BJ (cell line): Measurements from ENCODE around the gene VSNL1. TPM values are rescaled to one million over a fixed set of nuclear protein-coding genes. Genes with fewer than 3 reads are reported as not detected.

ENCODE experiments used
- CTCF ChIA-PET: fragments of 350-600 bp; formaldehyde crosslinking; extraction: SDS; loops from one replicate; lab custom pipeline; 2021; ENCODE audit warnings: antibody characterized with exemption, inconsistent platforms; lab: Yijun Ruan, JAX
- POLR2A ChIA-PET: fragments of 300-600 bp; sonication (Branson Sonifier 250); formaldehyde crosslinking; extraction: SDS; loops from one replicate; lab custom pipeline; 2021; ENCODE audit warnings: antibody characterized with exemption; lab: Charles Lee
- DNase-seq: peaks from one replicate; pipeline ENCODE4 v3.0.0-alpha.2; 2011; ENCODE audit warnings: low read depth
- H3K27me3 ChIP-seq: 2 replicates; pipeline ENCODE4 v1.6.0; 2011; ENCODE audit warnings: low read length; ENCODE audit not compliant: control insufficient read depth, insufficient read depth
- H3K36me3 ChIP-seq: 2 replicates; pipeline ENCODE4 v1.5.1; 2011; ENCODE audit warnings: low read length; ENCODE audit not compliant: control insufficient read depth, insufficient read depth
- H3K4me3 ChIP-seq: 2 replicates; pipeline ENCODE4 v1.5.1; 2011; ENCODE audit warnings: low read depth, mild to moderate bottlenecking, control low read depth, low read length
- CTCF ChIP-seq: IDR thresholded peaks from 2 replicates; pipeline ENCODE4 v1.5.1; 2011; ENCODE audit warnings: low read depth, mild to moderate bottlenecking, control low read depth, inconsistent platforms, low read length, moderate library complexity; ENCODE audit not compliant: insufficient read depth
- polyA plus RNA-seq: library from polyadenylated mRNA; depleted of rRNA; stranded (reverse); fragments of >200 nt; gene quantifications from 2 replicates; pipeline ENCODE4 v1.2.3, GENCODE V29; 2011

Gene VSNL1
- polyA plus RNA-seq, 1 experiment, result not detected

- H3K27me3 ChIP-seq, result no peaks in the 10 kb centered on the region
- no peak overlapping the region for H3K4me3 ChIP-seq
- DNase-seq, result no peak
- POLR2A ChIA-PET, result no interaction called here
- no peak for TF ChIP-seq CTCF
- CTCF ChIA-PET, result no interaction called here
- H3K36me3 ChIP-seq, result no peaks in the 10 kb centered on the region
Observed at GRCh38 chr2:17522303-17522702, 18.2 kb upstream of the VSNL1 start.

- CTCF ChIA-PET, result no interaction called here
- no peak for DNase-seq
- POLR2A ChIA-PET, result no interaction called here
- Histone ChIP-seq H3K36me3 (no peaks in the 10 kb centered on the region), H3K4me3 (no peak overlapping the region), H3K27me3 (no peaks in the 10 kb centered on the region; the same call in 1 of the 2 replicates)
- TF ChIP-seq CTCF, result no peak
Observed at GRCh38 chr2:17529771-17530170, 10.7 kb upstream of the VSNL1 start.

GRCh38 chr2:17533546-17533945, 7.0 kb upstream of the VSNL1 start:
- Histone ChIP-seq H3K4me3 (no peak overlapping the region), H3K27me3 (peaks cover 4% of the 10 kb centered on the region), H3K36me3 (no peaks in the 10 kb centered on the region)
- ChIA-PET POLR2A (no interaction called here), CTCF (no interaction called here)
- TF ChIP-seq CTCF, result no peak
- DNase-seq, result no peak

- CTCF ChIA-PET, result no interaction called here
- no peak for DNase-seq
- POLR2A ChIA-PET, result no interaction called here
- H3K36me3 ChIP-seq, result no peaks in the 10 kb centered on the region
- TF ChIP-seq CTCF, result no peak
- H3K4me3 ChIP-seq, result no peak overlapping the region
- peaks cover 21% of the 10 kb centered on the region for H3K27me3 ChIP-seq
Observed at GRCh38 chr2:17536416-17536815, 4.1 kb upstream of the VSNL1 start.

- no peak for TF ChIP-seq CTCF
- POLR2A ChIA-PET, result no interaction called here
- Histone ChIP-seq H3K36me3 (no peaks in the 10 kb centered on the region), H3K27me3 (peaks cover 27% of the 10 kb centered on the region), H3K4me3 (peak overlapping the region; percentile 9)
- CTCF ChIA-PET, result interaction anchor here (1.0 kb wide), 1 partner anchor 14 kb away, joined by 3 read pairs; no protein-coding TSS in a partner anchor
- no peak for DNase-seq
Observed at GRCh38 chr2:17538022-17538843, 2.3 kb upstream of the VSNL1 start.
